HUES64 (cell line): ENCODE measurements around the gene SEMA7A.
"Not testable (repeated sequence)": the region's sequence is repeated elsewhere in the genome, so short reads cannot be mapped to it uniquely, and the experiment has no call there.

ENCODE experiments used
- H3K27ac ChIP-seq: 2 replicates; pipeline ENCODE4 v1.7.0; 2013; ENCODE audit warnings: low read depth, low read length, inconsistent platforms
- H3K27me3 ChIP-seq: 2 replicates; pipeline ENCODE4 v1.6.1; 2013; ENCODE audit warnings: mild to moderate bottlenecking, low read length; ENCODE audit not compliant: insufficient read depth
- H3K36me3 ChIP-seq: 2 replicates; pipeline ENCODE4 v1.6.1; 2013; ENCODE audit warnings: mild to moderate bottlenecking, low read length; ENCODE audit not compliant: insufficient read depth
- H3K4me1 ChIP-seq: 2 replicates; pipeline ENCODE4 v1.6.1; 2013; ENCODE audit warnings: mild to moderate bottlenecking, low read length, moderate library complexity; ENCODE audit not compliant: insufficient read depth
- H3K4me3 ChIP-seq: 2 replicates; pipeline ENCODE4 v1.5.1; 2013; ENCODE audit warnings: mild to moderate bottlenecking, low read length, moderate library complexity
- H3K9ac ChIP-seq: 2 replicates; pipeline ENCODE4 v1.6.1; 2013; ENCODE audit warnings: mild to moderate bottlenecking, low read depth, low read length
- H3K9me3 ChIP-seq: 2 replicates; pipeline ENCODE4 v1.6.1; 2013; ENCODE audit warnings: low read depth, low read length; ENCODE audit not compliant: insufficient read depth
- WGBS: fragments of 150-250, 120-280 bp; methylation state at CpG from one replicate; pipeline ENCODE4 v1.1.7; 2013; ENCODE audit warnings: missing lambda C conversion rate; 5-methylcytosine and 5-hydroxymethylcytosine counted together

The SEMA7A gene

DNA sequence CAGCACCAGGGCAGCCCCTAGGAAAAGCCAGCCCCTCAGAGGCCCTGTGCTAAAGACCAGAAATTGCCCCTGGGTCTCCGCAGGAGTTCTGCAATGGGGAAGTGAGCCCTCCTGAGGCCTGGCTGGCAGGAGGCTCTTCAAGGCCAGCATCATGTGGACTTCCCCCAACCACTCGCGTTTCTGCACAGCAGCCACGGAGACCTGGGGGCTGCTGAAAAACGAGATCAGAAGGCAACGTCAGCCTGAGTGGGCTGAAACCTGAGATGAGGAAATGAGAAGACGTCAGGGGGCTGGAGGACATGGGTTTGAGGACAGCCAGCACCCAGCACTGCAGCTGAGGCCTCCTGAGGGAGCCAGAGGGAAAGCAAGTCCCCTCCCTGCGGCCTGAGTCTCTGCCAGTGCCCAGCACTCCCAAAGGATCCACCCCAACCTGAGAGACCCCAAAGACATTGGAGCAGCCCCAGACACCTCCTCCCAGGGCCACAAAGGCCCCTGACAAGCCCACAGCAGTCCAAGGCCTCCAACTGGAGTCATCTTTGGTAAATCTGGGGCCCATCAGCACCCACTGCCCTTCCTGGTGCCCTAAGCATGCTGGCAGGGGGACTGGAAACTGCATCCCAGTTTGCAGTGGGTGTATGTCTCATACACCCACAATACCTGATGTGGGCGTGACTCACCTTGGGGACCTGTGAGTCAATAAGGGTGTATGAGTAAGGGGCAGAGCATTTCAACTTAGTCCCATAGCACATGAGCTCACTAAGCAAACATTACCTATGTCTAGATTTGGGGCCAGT is 37.1 kb downstream of the SEMA7A start:
- Histone ChIP-seq H3K27ac (no peak overlapping the region), H3K27me3 (no peaks in the 10 kb centered on the region), H3K4me3 (no peak overlapping the region), H3K36me3 (no peaks in the 10 kb centered on the region), H3K9ac (no peak overlapping the region), H3K9me3 (no peaks in the 10 kb centered on the region), H3K4me1 (peaks cover 21% of the 10 kb centered on the region; the same call in 1 of the 2 replicates)
- 61% methylated on average over 9 of the region's 9 CpGs for WGBS

DNA sequence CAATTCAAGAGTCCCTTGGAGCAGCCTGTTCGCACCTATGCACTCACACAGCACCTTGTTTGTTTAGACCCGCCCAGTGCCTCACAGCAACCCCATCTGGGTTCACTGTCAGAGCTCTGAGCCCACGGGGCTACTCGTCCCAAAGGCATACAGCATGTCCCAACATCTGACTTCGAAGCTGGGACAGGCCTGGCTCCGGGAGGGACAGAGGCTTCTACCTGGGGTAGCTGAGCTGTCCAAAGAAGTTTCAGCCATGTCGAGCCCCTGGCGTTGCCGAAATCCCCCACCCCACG is 37.7 kb downstream of the SEMA7A start:
- Histone ChIP-seq H3K9me3 (no peaks in the 10 kb centered on the region), H3K36me3 (no peaks in the 10 kb centered on the region), H3K27ac (no peak overlapping the region), H3K27me3 (no peaks in the 10 kb centered on the region), H3K4me3 (no peak overlapping the region), H3K9ac (no peak overlapping the region), H3K4me1 (peaks cover 17% of the 10 kb centered on the region; the same call in 1 of the 2 replicates)
- WGBS, result 84% methylated on average over 10 of the region's 10 CpGs

DNA sequence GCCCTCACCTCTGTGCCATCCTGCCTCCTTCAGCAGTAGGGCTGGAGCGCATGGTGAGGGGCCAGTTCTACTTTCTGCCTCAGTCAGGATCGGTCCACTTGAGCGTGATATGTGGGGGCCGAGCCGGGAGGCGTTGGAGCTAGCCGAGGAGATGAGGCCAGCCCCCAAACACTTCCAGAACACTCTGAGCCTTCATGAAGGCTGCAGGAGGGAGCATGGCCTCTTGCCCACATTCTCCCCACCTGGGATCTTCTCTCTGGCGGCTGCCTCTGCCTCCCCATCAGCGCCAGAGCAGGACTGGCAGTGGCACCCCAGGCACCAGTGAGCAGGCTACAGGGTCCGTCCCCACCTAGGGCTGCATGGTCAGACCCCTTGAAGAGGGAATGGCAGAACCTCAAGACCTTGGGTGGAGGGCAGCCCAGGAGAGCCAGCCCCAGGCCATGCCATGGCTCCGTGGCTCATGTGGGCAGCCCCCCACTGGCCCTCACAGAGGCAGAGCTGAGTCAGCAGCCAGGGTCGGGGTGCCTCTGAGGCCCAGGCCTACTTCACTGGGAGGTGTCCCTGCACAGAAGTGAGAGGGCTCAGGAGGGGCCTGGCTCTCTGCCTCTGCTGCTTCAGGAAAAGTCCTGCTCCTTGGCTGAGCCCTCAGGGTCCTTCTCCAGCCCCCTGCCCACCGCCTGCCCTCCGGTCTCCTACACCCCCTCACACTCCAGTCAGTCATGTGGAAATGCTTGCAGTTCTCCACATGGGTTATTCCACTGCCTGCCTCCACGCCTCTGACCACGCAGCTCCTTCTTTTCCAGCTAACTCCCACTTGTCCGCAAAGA is 38.2 kb downstream of the SEMA7A start:
- Histone ChIP-seq H3K27ac (no peak overlapping the region), H3K27me3 (no peaks in the 10 kb centered on the region), H3K9me3 (no peaks in the 10 kb centered on the region), H3K4me1 (0 out of 2 replicates have a peak, but pooled peaks cover 12% of the 10 kb centered on the region), H3K4me3 (no peak overlapping the region), H3K9ac (no peak overlapping the region; the same call in 1 of the 2 replicates), H3K36me3 (no peaks in the 10 kb centered on the region)
- WGBS, result 92% methylated on average over 17 of the region's 17 CpGs

DNA sequence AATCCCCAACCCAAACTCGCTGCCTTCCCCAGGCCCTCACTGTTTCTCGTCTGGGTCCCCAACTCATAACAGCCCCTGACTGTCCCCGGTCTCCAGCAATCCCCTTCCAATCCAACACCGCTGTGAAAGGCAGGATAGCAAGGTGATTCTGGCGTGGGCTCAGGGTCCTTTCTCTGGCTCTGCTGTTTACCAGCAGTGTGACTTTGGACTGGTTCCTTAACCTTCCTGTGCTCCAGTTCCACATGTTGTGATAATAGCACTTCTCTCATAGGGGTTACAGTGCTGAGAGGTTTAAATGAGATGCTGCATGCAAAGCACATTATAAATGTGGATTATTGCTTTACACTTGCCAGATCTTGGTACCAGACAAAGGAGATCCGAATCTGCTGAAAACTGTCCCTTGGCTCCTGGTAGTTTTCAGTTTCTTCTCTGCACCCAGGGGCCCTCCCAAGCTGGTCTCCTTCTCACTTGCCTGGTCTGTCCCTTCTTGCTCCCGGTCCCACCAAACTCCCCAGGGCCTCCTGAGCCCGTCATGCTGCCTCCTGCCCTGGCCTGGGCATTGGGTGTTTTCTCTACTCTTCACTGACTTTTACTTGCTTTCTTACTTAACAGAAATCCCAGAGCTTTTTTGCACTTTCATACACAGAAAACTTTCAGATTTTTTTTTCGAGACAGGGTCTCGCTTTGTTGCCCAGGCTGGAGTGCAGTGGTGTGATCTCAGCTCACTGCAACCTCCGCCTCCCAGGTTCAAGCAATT is 39.5 kb downstream of the SEMA7A start:
- Histone ChIP-seq H3K9ac (no peak overlapping the region), H3K9me3 (no peaks in the 10 kb centered on the region), H3K4me3 (no peak overlapping the region), H3K27me3 (no peaks in the 10 kb centered on the region), H3K4me1 (peaks cover 9% of the 10 kb centered on the region; the same call in 1 of the 2 replicates), H3K36me3 (no peaks in the 10 kb centered on the region), H3K27ac (no peak overlapping the region)
- WGBS, result 92% methylated on average over 11 of the region's 11 CpGs

DNA sequence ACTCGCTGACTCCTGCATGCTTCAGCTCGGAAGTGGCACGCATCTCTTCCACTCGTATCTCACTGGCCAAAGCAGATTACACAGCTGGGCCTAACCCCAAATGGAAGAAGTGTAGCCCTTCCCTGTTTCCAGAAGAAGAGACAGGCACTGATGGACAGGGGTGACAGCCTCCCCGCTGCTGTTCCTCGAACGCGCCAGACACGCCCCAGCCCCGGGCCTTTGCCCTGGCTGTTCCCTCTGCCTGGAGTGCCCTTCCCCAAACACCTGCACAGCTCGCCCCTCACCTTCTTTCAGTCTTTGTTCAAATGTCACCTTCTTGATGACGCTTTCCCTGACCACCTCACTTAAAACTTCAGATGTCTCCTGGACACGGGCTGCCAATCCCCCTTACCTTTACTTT is 40.3 kb downstream of the SEMA7A start:
- WGBS, result 92% methylated on average over 13 of the region's 13 CpGs

DNA sequence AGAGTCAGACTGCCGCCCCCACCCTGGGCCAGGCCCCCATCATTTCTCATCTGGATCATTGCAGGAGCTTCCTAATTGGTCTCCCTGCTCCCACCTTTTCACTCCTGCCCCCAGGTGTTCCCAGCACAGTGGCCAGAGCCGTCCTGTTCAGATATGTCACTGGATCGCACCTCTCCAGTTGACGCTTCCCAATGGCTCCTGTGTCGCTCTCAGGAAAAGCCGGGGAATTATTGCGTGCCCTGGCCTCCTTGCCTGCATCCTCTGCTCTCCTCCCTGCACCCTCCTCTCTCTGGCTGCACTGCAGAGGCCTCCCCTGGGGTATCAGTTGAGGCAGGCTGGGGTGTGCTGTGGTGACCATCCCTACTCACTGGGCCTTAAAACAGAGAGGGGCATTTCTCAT is 40.9 kb downstream of the SEMA7A start:
- no peaks in the 10 kb centered on the region for H3K9me3 ChIP-seq
- H3K4me1 ChIP-seq, result peaks cover 10% of the 10 kb centered on the region; the same call in 1 of the 2 replicates
- 87% methylated on average over 7 of the region's 7 CpGs for WGBS
- H3K36me3 ChIP-seq, result no peaks in the 10 kb centered on the region
- H3K9ac ChIP-seq, result no peak overlapping the region
- no peak overlapping the region for H3K27ac ChIP-seq
- H3K4me3 ChIP-seq, result no peak overlapping the region
- no peaks in the 10 kb centered on the region for H3K27me3 ChIP-seq

More for the DNA sequence above, 40.3 kb downstream of the SEMA7A start:
- Histone ChIP-seq H3K27me3 (no peaks in the 10 kb centered on the region), H3K4me1 (peaks cover 10% of the 10 kb centered on the region; the same call in 1 of the 2 replicates), H3K9ac (no peak overlapping the region), H3K36me3 (no peaks in the 10 kb centered on the region), H3K4me3 (no peak overlapping the region), H3K27ac (no peak overlapping the region), H3K9me3 (no peaks in the 10 kb centered on the region)

DNA sequence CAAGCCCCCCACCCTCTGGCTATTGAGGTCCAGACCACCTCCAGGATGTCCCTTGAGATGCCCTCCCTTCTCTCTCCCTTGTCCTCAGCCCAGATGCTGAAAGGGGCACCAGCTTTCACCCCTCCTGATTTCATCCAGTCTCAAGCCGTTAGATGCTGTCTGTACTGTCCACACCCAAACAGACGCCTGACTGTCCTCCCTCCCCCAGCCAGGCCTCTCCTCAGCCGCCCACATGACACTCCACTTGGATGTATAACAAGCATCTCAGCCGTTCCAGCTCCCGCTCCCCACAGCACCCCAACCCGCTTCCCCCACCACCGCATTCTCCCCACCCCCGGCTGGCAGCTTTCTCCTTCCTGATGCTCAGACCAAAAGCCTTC is 41.3 kb downstream of the SEMA7A start:
- Histone ChIP-seq H3K4me1 (peaks cover 10% of the 10 kb centered on the region; the same call in 1 of the 2 replicates), H3K27me3 (no peaks in the 10 kb centered on the region), H3K4me3 (no peak overlapping the region), H3K36me3 (no peaks in the 10 kb centered on the region), H3K27ac (no peak overlapping the region), H3K9ac (no peak overlapping the region), H3K9me3 (no peaks in the 10 kb centered on the region)
- WGBS, result 86% methylated on average over 8 of the region's 8 CpGs

DNA sequence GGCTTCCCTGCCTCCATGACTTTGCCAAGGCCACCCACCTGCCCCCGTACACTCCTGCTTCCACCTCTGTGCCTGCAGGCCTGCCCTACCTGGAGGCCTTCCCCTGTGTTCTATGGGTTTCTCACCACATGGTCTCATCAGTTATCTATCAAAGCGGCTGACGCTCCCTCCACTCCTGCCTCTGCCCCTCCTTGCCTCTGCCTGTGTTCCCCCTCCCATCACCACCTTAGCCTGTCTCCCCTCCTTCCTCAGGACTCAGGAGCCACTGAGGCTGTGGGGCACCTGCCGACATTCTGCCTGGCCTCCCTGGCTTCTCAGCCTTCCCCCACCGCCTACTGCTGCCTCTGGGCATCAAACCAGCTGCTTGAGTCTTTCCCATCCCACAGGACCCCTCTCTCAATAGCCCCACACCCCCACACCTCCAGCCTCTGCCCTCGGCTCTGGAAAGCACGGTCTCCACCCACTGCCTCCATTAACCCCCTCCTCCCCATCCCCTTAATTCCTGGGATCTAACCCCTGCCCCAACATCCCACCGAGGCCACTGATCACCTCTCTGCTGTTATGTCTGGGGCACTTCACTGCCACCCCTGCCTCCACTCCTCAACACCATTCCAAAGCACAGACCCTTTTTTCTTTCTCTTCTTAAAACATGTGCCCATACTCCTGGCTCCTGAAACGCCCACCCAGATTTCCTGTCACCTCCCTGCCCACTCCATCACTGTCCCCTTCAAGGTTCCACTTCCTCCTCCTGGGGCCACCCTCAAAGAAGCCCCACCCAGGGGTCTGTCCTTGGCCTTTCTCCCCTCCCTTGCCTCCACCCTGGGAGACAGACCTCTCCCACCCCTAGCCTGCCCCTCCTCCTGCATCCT is 41.9 kb downstream of the SEMA7A start:
- H3K9me3 ChIP-seq, result no peaks in the 10 kb centered on the region

DNA sequence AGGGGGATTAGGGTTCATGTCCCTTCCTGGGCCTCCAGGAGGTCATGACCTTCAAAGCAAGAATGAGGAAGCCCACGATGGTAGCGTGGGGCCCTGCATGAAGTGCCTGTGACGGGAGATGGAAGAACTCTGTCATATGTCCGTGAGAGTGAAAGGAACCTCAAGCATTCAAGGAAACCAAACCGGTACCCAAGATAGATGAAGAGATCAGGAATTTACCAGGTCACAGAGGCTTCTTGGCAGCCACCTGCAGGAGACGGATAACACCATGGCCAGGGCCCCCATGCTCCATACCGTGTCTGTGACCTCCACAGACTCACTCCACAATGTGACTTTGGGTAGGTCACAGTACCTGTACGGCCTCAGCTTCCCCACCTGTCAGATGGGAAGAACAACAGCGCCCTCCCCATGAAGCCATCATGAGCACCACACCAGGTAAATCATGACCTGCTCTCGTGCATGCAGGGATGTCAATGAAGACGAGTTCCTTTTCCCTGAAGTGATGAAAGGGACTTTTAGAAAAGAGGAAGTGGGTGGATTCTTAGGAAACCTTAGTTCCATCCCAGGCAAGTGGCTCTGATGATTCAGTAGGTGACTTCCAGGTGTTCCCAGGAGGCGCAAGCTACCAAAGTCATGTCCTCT is 43.0 kb downstream of the SEMA7A start:
- H3K9ac ChIP-seq, result no peak overlapping the region
- H3K36me3 ChIP-seq, result no peaks in the 10 kb centered on the region
- 90% methylated on average over 12 of the region's 12 CpGs for WGBS
- H3K4me3 ChIP-seq, result no peak overlapping the region
- no peaks in the 10 kb centered on the region for H3K9me3 ChIP-seq
- H3K4me1 ChIP-seq, result peaks cover 6% of the 10 kb centered on the region; the same call in 1 of the 2 replicates
- no peak overlapping the region for H3K27ac ChIP-seq
- no peaks in the 10 kb centered on the region for H3K27me3 ChIP-seq

More for the DNA sequence above, 41.9 kb downstream of the SEMA7A start:
- WGBS, result 84% methylated on average over 9 of the region's 9 CpGs
- Histone ChIP-seq H3K27ac (no peak overlapping the region), H3K9ac (no peak overlapping the region), H3K36me3 (no peaks in the 10 kb centered on the region), H3K27me3 (no peaks in the 10 kb centered on the region), H3K4me3 (no peak overlapping the region), H3K4me1 (peaks cover 10% of the 10 kb centered on the region; the same call in 1 of the 2 replicates)

DNA sequence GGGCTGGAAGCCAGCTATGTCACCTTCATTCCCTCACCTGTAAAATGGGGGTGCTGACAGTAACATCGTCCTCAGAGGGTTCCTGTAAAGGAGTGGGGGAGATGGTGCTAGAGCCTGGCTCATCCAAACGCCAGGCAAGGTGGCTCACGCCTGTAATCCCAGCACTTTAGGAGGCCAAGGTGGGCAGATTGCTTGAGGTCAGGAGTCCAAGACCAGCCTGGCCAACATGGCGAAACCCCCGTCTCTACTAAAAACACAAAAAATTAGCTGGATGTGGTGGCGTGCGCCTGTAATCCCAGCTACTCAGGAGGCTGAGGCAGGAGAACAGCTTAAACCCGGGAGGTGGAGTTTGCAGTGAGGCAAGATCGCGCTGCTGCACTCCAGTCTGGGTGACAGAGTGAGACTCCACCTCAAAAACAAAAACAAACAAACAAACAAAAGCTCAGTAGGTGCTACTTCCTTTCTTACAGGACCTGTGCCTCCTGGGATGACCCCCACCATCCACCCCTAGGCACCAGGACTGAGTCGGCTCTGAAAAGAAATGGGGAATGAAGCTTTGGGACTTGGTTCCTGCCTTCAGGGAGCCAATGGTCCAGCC is 43.6 kb downstream of the SEMA7A start:
- H3K4me3 ChIP-seq, H3K9ac ChIP-seq, H3K9me3 ChIP-seq, H3K36me3 ChIP-seq, H3K27me3 ChIP-seq, H3K27ac ChIP-seq, H3K4me1 ChIP-seq: not testable (repeated sequence)
- 89% methylated on average over 11 of the region's 11 CpGs for WGBS
